NCI-H187 treated with DMSO at 0.1 percent for 48 hours (cell line): ENCODE measurements around the gene PTCH2.

Experiments
- DNase-seq: peaks from one replicate; lab custom pipeline; 2025; lab: John Stamatoyannopoulos, UW

The PTCH2 gene

GRCh38 chr1:44842862-44843655 lies at the start of gene PTCH2:
PTCH2 (minus strand) TSS chr1:44843253; CDS start chr1:44842932, 321 bp downstream.
- DNase-seq = no peak

GRCh38 chr1:44890007-44890406 lies 47.0 kb upstream of the PTCH2 start:
- DNase-seq = no peak

- no peak for DNase-seq
Measured at GRCh38 chr1:44885406-44885805, 42.4 kb upstream of the PTCH2 start.

- no peak for DNase-seq
Measured at GRCh38 chr1:44884746-44885145, 41.7 kb upstream of the PTCH2 start.

- DNase-seq = no peak
Measured at GRCh38 chr1:44881011-44881632, 38.1 kb upstream of the PTCH2 start.

- no peak for DNase-seq
Measured at GRCh38 chr1:44874155-44874554, 31.1 kb upstream of the PTCH2 start.

- DNase-seq = no peak
Measured at GRCh38 chr1:44870096-44870495, 27.0 kb upstream of the PTCH2 start.

- no peak for DNase-seq
Measured at GRCh38 chr1:44867801-44868200, 24.7 kb upstream of the PTCH2 start.

- DNase-seq = no peak
Measured at GRCh38 chr1:44862829-44863401, 19.9 kb upstream of the PTCH2 start.

GRCh38 chr1:44860891-44861425 lies 17.9 kb upstream of the PTCH2 start:
- DNase-seq = no peak

GRCh38 chr1:44860331-44860730 lies 17.3 kb upstream of the PTCH2 start:
- no peak for DNase-seq

- no peak for DNase-seq
Measured at GRCh38 chr1:44857446-44857845, 14.4 kb upstream of the PTCH2 start.

GRCh38 chr1:44855742-44856141 lies 12.7 kb upstream of the PTCH2 start:
- no peak for DNase-seq

- DNase-seq = no peak
Measured at GRCh38 chr1:44854970-44855369, 11.9 kb upstream of the PTCH2 start.

- no peak for DNase-seq
Measured at GRCh38 chr1:44853201-44853600, 10.1 kb upstream of the PTCH2 start.

GRCh38 chr1:44851308-44851707 lies 8.3 kb upstream of the PTCH2 start:
- DNase-seq = no peak

- DNase-seq = no peak
Measured at GRCh38 chr1:44849575-44850132, 6.6 kb upstream of the PTCH2 start.

GRCh38 chr1:44848456-44849181 lies 5.6 kb upstream of the PTCH2 start:
- no peak for DNase-seq

GRCh38 chr1:44847845-44848244 lies 4.8 kb upstream of the PTCH2 start:
- no peak for DNase-seq

- DNase-seq = no peak
Measured at GRCh38 chr1:44846985-44847384, 3.9 kb upstream of the PTCH2 start.

- no peak for DNase-seq
Measured at GRCh38 chr1:44842486-44842861, 579 bp downstream of the PTCH2 start.

- no peak for DNase-seq
Measured at GRCh38 chr1:44839576-44839975, 3.5 kb downstream of the PTCH2 start.
